Small intestine (tissue), 7 donors: ENCODE measurements around the gene C1S. TPM values are rescaled to one million over a fixed set of nuclear protein-coding genes. Genes with fewer than 3 reads are reported as not detected.
A peak's percentile ranks its signal among the peaks of the same experiment; 100 is the strongest.

Experiments used
- DNase-seq, 2 donors: peaks; one replicate each; pipeline versions ENCODE4 v3.0.0 to v3.0.0-alpha.2; 2013
- FAIRE-seq: peaks from 2 replicates; lab custom pipeline; 2012; peaks lifted over from hg19 to GRCh38; lab: Jason Lieb, UNC
- H3K27ac ChIP-seq, 3 donors: one replicate each; pipeline ENCODE4 v1.5.1; 2013; ENCODE audit warnings: low read length in 2 of 3, mild to moderate bottlenecking in 2 of 3, control low read depth in 1 of 3, inconsistent platforms in 1 of 3, low read depth in 1 of 3, moderate library complexity in 1 of 3
- H3K27me3 ChIP-seq, 3 donors: one replicate each; pipeline ENCODE4 v1.6.1; 2013; ENCODE audit warnings: low read length in 3 of 3, inconsistent platforms in 1 of 3; ENCODE audit not compliant: control insufficient read depth in 3 of 3, insufficient read depth in 3 of 3
- H3K36me3 ChIP-seq, 3 donors: one replicate each; pipeline ENCODE4 v1.6.1; 2013; ENCODE audit warnings: low read length in 3 of 3, inconsistent platforms in 1 of 3, low read depth in 1 of 3, mild to moderate bottlenecking in 1 of 3, moderate library complexity in 1 of 3; ENCODE audit not compliant: control insufficient read depth in 3 of 3, insufficient read depth in 2 of 3
- H3K4me1 ChIP-seq, 3 donors: one replicate each; pipeline ENCODE4 v1.6.1; 2013; ENCODE audit warnings: low read length in 2 of 3, inconsistent platforms in 1 of 3, low read depth in 1 of 3, mild to moderate bottlenecking in 1 of 3, moderate library complexity in 1 of 3; ENCODE audit not compliant: control insufficient read depth in 3 of 3, insufficient read depth in 2 of 3
- H3K4me3 ChIP-seq, 3 donors: one replicate each; pipeline ENCODE4 v1.5.1; 2013; ENCODE audit warnings: low read length in 3 of 3, control low read depth in 1 of 3, inconsistent platforms in 1 of 3, low read depth in 1 of 3, mild to moderate bottlenecking in 1 of 3, moderate library complexity in 1 of 3
- H3K9me3 ChIP-seq, 2 donors: one replicate each; pipeline ENCODE4 v1.6.1; 2013; ENCODE audit warnings: low read depth in 1 of 2, low read length in 1 of 2; ENCODE audit not compliant: control insufficient read depth in 2 of 2, insufficient read depth in 1 of 2
- WGBS, 3 donors: extraction: QIAGEN DNeasy Blood & Tissue Kit; methylation state at CpG; one replicate each; pipeline ENCODE4 v1.1.7; 2013; 5-methylcytosine and 5-hydroxymethylcytosine counted together
- polyA plus RNA-seq, 4 donors: library from polyadenylated mRNA; stranded (reverse) in 3 of 4; unstranded in 1 of 4; fragments of 200-250 nt in 3 of 4; fragments of 120-200 nt in 1 of 4; gene quantifications; one replicate each; pipeline versions ENCODE4 v1.2.1 to v1.2.3, GENCODE V29; 2013
- donor health status: healthy with polysubstance abuse.
- donor health status: control.
- donor health status: control.
- donor health status: Bipolar disorder and iron deficiency.
- donor health status: healthy.

Gene C1S
- polyA plus RNA-seq, 4 donors: 4.7 to 196 (median 35.0) TPM

GRCh38 chr12:7061138-7061537, 620 bp downstream of the C1S start:
- H3K27ac ChIP-seq: peak overlapping the region in 2 of 3 donors; percentile 53 to 70
- DNase-seq (no peak), FAIRE-seq (no peak)
- peaks cover 0 to 4% (median 4%) of the 10 kb centered on the region in 3 donors for H3K4me1 ChIP-seq
- peak overlapping the region in 1 of 3 donors; percentile 25 for H3K4me3 ChIP-seq
- 65 to 86% (median 80%) methylated on average over 13 of the region's 13 CpGs for WGBS, 3 donors
- H3K27me3 ChIP-seq: peaks cover 0 to 3% (median 0%) of the 10 kb centered on the region in 3 donors
- H3K9me3 ChIP-seq: no peaks in the 10 kb centered on the region
- H3K36me3 ChIP-seq: no peaks in the 10 kb centered on the region

- no peak overlapping the region for H3K4me3 ChIP-seq
Observed at GRCh38 chr12:7061596-7061995, 1.1 kb downstream of the C1S start.

GRCh38 chr12:7064516-7064915, 4.0 kb downstream of the C1S start:
- Histone ChIP-seq H3K36me3 (peaks cover 0 to 4% (median 0%) of the 10 kb centered on the region in 3 donors), H3K4me3 (no peak overlapping the region), H3K4me1 (peaks cover 0 to 18% (median 2%) of the 10 kb centered on the region in 3 donors), H3K9me3 (no peaks in the 10 kb centered on the region), H3K27ac (no peak overlapping the region), H3K27me3 (no peaks in the 10 kb centered on the region)
- FAIRE-seq (no peak), DNase-seq (no peak)
- 71 to 76% (median 71%) methylated on average over 3 of the region's 3 CpGs for WGBS, 3 donors

More at GRCh38 chr12:7061596-7061995, 1.1 kb downstream of the C1S start:
- FAIRE-seq (no peak), DNase-seq (no peak)
- Histone ChIP-seq H3K36me3 (no peaks in the 10 kb centered on the region), H3K27ac (no peak overlapping the region), H3K27me3 (peaks cover 0 to 3% (median 0%) of the 10 kb centered on the region in 3 donors), H3K9me3 (no peaks in the 10 kb centered on the region), H3K4me1 (peaks cover 0 to 4% (median 4%) of the 10 kb centered on the region in 3 donors)
- WGBS, 3 donors: 46 to 77% (median 58%) methylated on average over 7 of the region's 7 CpGs

- 87 to 91% (median 88%) methylated on average over 7 of the region's 7 CpGs for whole genome bisulfite sequencing, 3 donors
- H3K36me3 ChIP-seq: peaks cover 0 to 4% (median 0%) of the 10 kb centered on the region in 3 donors
- peaks cover 0 to 18% (median 0%) of the 10 kb centered on the region in 3 donors for H3K4me1 ChIP-seq
- H3K27me3 ChIP-seq: no peaks in the 10 kb centered on the region
- H3K4me3 ChIP-seq: no peak overlapping the region
- DNase-seq (no peak), FAIRE-seq (no peak)
- H3K27ac ChIP-seq: no peak overlapping the region
- H3K9me3 ChIP-seq: no peaks in the 10 kb centered on the region
Observed at GRCh38 chr12:7065073-7065623, 4.6 kb downstream of the C1S start.

GRCh38 chr12:7066596-7066995, 6.1 kb downstream of the C1S start:
- no peak for FAIRE-seq
- Histone ChIP-seq H3K27me3 (no peaks in the 10 kb centered on the region), H3K4me1 (peaks cover 0 to 15% (median 0%) of the 10 kb centered on the region in 3 donors), H3K36me3 (peaks cover 0 to 4% (median 0%) of the 10 kb centered on the region in 3 donors), H3K4me3 (no peak overlapping the region), H3K27ac (no peak overlapping the region), H3K9me3 (no peaks in the 10 kb centered on the region)
- WGBS, 3 donors: 78 to 86% (median 84%) methylated on average over 2 of the region's 2 CpGs
- no peak for DNase-seq

- DNase-seq: no peak
- Histone ChIP-seq H3K36me3 (peaks cover 0 to 4% (median 0%) of the 10 kb centered on the region in 3 donors), H3K27me3 (no peaks in the 10 kb centered on the region), H3K27ac (no peak overlapping the region), H3K9me3 (no peaks in the 10 kb centered on the region), H3K4me1 (peaks cover 0 to 14% (median 0%) of the 10 kb centered on the region in 3 donors), H3K4me3 (no peak overlapping the region)
- FAIRE-seq: no peak
- WGBS, 3 donors: 77 to 84% (median 79%) methylated on average over 7 of the region's 7 CpGs
Observed at GRCh38 chr12:7067096-7067495, 6.6 kb downstream of the C1S start.

GRCh38 chr12:7068240-7068993, 7.9 kb downstream of the C1S start:
- H3K9me3 ChIP-seq: no peaks in the 10 kb centered on the region
- H3K36me3 ChIP-seq: peaks cover 0 to 4% (median 0%) of the 10 kb centered on the region in 3 donors
- H3K27ac ChIP-seq: peak overlapping the region in 1 of 3 donors; percentile 29
- H3K4me1 ChIP-seq: peaks cover 0 to 14% (median 0%) of the 10 kb centered on the region in 3 donors
- H3K27me3 ChIP-seq: no peaks in the 10 kb centered on the region
- FAIRE-seq (no peak), DNase-seq (peak in 1 of 2 donors; percentile 31)
- 55 to 64% (median 60%) methylated on average over 11 of the region's 11 CpGs for WGBS, 3 donors
- H3K4me3 ChIP-seq: no peak overlapping the region

GRCh38 chr12:7068994-7069346, 8.5 kb downstream of the C1S start:
- FAIRE-seq (no peak), DNase-seq (peak; percentile 18 to 23)
- WGBS, 3 donors: 13 to 43% (median 26%) methylated on average over 2 of the region's 2 CpGs
- Histone ChIP-seq H3K4me1 (peaks cover 0 to 14% (median 0%) of the 10 kb centered on the region in 3 donors), H3K27me3 (no peaks in the 10 kb centered on the region), H3K4me3 (no peak overlapping the region), H3K27ac (peak overlapping the region in 1 of 3 donors; percentile 29), H3K36me3 (peaks cover 0 to 4% (median 0%) of the 10 kb centered on the region in 3 donors), H3K9me3 (no peaks in the 10 kb centered on the region)
